ENCODE data around the gene NEMP2.

GRCh38 chr2:190499273-190499672 is 35.2 kb downstream of the NEMP2 start:
- TF ChIP-seq CTCF (IDR thresholded peaks at IDR 0.05) (no peak), POLR2A (IDR thresholded peaks at IDR 0.05) (no peak), POLR2AphosphoS5 (IDR thresholded peaks at IDR 0.05) (no peak), EP300 (IDR thresholded peaks at IDR 0.05) (no peak)

Data from suprapubic skin (tissue), 4 donors.